ENCODE data around the gene SUGCT.

Gene SUGCT

GRCh38 chr7:40199076-40199802 is 64.4 kb downstream of the SUGCT start:
- peak; percentile 32; the same call in 1 of the 2 replicates for TF ChIP-seq RAD21 (IDR thresholded peaks at IDR 0.05; ENCODE audit: low read depth)
- no peak for TF ChIP-seq USF1 (IDR thresholded peaks at IDR 0.05)

- no peak for TF ChIP-seq CEBPB (IDR thresholded peaks at IDR 0.05)
- no peak for TF ChIP-seq ZBTB7A (IDR thresholded peaks at IDR 0.05; ENCODE audit: low read depth)
- no peak for TF ChIP-seq CREB1 (IDR thresholded peaks at IDR 0.05; ENCODE audit: low read depth)
- TF ChIP-seq TCF12 (IDR thresholded peaks at IDR 0.05; ENCODE audit: low read depth), result no peak
- no peak for TF ChIP-seq MAX (IDR thresholded peaks at IDR 0.05)
- no peak for TF ChIP-seq TEAD4 (IDR thresholded peaks at IDR 0.05)
These were observed 66.0 kb downstream of the SUGCT start for GRCh38 chr7:40200791-40201190.

GRCh38 chr7:40202851-40203250 is 68.0 kb downstream of the SUGCT start:
- TF ChIP-seq TCF12 (IDR thresholded peaks at IDR 0.05; ENCODE audit: low read depth), result no peak

- TF ChIP-seq NFIC (IDR thresholded peaks at IDR 0.05) (no peak), REST (IDR thresholded peaks at IDR 0.05; ENCODE audit: low read depth) (no peak), TEAD4 (IDR thresholded peaks at IDR 0.05) (no peak), FOXM1 (IDR thresholded peaks at IDR 0.05; ENCODE audit: borderline replicate concordance, low read depth) (no peak), CEBPB (IDR thresholded peaks at IDR 0.05) (no peak), USF1 (IDR thresholded peaks at IDR 0.05) (no peak), YY1 (IDR thresholded peaks at IDR 0.05; ENCODE audit: low read depth) (no peak), EP300 (IDR thresholded peaks at IDR 0.05; ENCODE audit: borderline replicate concordance) (no peak), ZBTB7A (IDR thresholded peaks at IDR 0.05; ENCODE audit: low read depth) (no peak), EGR1 (IDR thresholded peaks at IDR 0.05) (no peak), RAD21 (IDR thresholded peaks at IDR 0.05; ENCODE audit: low read depth) (no peak), MAX (IDR thresholded peaks at IDR 0.05) (no peak), TAF1 (IDR thresholded peaks at IDR 0.05; ENCODE audit: low read depth) (no peak)
These were observed 69.8 kb downstream of the SUGCT start for GRCh38 chr7:40204581-40204980.

- no peak for TF ChIP-seq ZBTB7A (IDR thresholded peaks at IDR 0.05; ENCODE audit: low read depth)
- TF ChIP-seq YY1 (IDR thresholded peaks at IDR 0.05; ENCODE audit: low read depth), result no peak
- no peak for TF ChIP-seq TCF12 (IDR thresholded peaks at IDR 0.05; ENCODE audit: low read depth)
- no peak for TF ChIP-seq TEAD4 (IDR thresholded peaks at IDR 0.05)
- TF ChIP-seq EGR1 (IDR thresholded peaks at IDR 0.05), result no peak
- TF ChIP-seq TAF1 (IDR thresholded peaks at IDR 0.05; ENCODE audit: low read depth), result no peak
- TF ChIP-seq FOXM1 (IDR thresholded peaks at IDR 0.05; ENCODE audit: borderline replicate concordance, low read depth), result no peak
- no peak for TF ChIP-seq EP300 (IDR thresholded peaks at IDR 0.05; ENCODE audit: borderline replicate concordance)
- TF ChIP-seq RAD21 (IDR thresholded peaks at IDR 0.05; ENCODE audit: low read depth), result no peak
- TF ChIP-seq USF1 (IDR thresholded peaks at IDR 0.05), result no peak
- TF ChIP-seq NFIC (IDR thresholded peaks at IDR 0.05), result no peak
- no peak for TF ChIP-seq MAX (IDR thresholded peaks at IDR 0.05)
- no peak for TF ChIP-seq CREB1 (IDR thresholded peaks at IDR 0.05; ENCODE audit: low read depth)
These were observed 71.2 kb downstream of the SUGCT start for GRCh38 chr7:40205992-40206391.

- TF ChIP-seq TCF12 (IDR thresholded peaks at IDR 0.05; ENCODE audit: low read depth) (no peak), FOXM1 (IDR thresholded peaks at IDR 0.05; ENCODE audit: borderline replicate concordance, low read depth) (no peak), CEBPB (IDR thresholded peaks at IDR 0.05) (no peak), REST (IDR thresholded peaks at IDR 0.05; ENCODE audit: low read depth) (no peak), ZBTB7A (IDR thresholded peaks at IDR 0.05; ENCODE audit: low read depth) (no peak), TEAD4 (IDR thresholded peaks at IDR 0.05) (no peak), USF1 (IDR thresholded peaks at IDR 0.05) (no peak), EGR1 (IDR thresholded peaks at IDR 0.05) (no peak), EP300 (IDR thresholded peaks at IDR 0.05; ENCODE audit: borderline replicate concordance) (no peak), MAX (IDR thresholded peaks at IDR 0.05) (no peak), NFIC (IDR thresholded peaks at IDR 0.05) (no peak), TAF1 (IDR thresholded peaks at IDR 0.05; ENCODE audit: low read depth) (no peak), YY1 (IDR thresholded peaks at IDR 0.05; ENCODE audit: low read depth) (no peak), RAD21 (IDR thresholded peaks at IDR 0.05; ENCODE audit: low read depth) (no peak), CREB1 (IDR thresholded peaks at IDR 0.05; ENCODE audit: low read depth) (no peak)
These were observed 76.6 kb downstream of the SUGCT start for GRCh38 chr7:40211276-40212003.

Measured in Ishikawa (cell line).